Right lobe of liver (tissue), 6 donors: ENCODE results near the gene OVCH1. TPM values are rescaled to one million over a fixed set of nuclear protein-coding genes. Genes with fewer than 3 reads are reported as not detected.

Experiments
- ATAC-seq, 4 donors: fragments of 200-7000 bp; cut with Tn5 transposase; one replicate each; pipeline ENCODE4 v1.9.1; 2020; ENCODE audit warnings: mild to moderate bottlenecking in 4 of 4, moderate library complexity in 4 of 4
- DNase-seq, 3 donors: peaks; one replicate each; pipeline ENCODE4 v3.0.0-alpha.2; 2020
- H3K27ac ChIP-seq, 3 donors: fragments of 200-600 bp; one replicate each; pipeline ENCODE4 v1.8.0; 2022
- H3K27me3 ChIP-seq, 2 donors: fragments of 200-600 bp; one replicate each; pipeline ENCODE4 v1.8.0; 2022
- H3K36me3 ChIP-seq, 4 donors: fragments of 200-600 bp; sonication (generic) in 1 of 4; one replicate each; pipeline versions ENCODE4 v1.5.1 to v1.8.0; 2017 to 2022; ENCODE audit warnings: control low read depth in 1 of 4
- H3K4me1 ChIP-seq, 4 donors: fragments of 200-600 bp; sonication (generic) in 1 of 4; one replicate each; pipeline versions ENCODE4 v1.5.1 to v1.8.0; 2017 to 2022; ENCODE audit warnings: control low read depth in 1 of 4
- H3K4me3 ChIP-seq, 3 donors: fragments of 200-600 bp; one replicate each; pipeline ENCODE4 v1.8.0; 2022
- H3K9me3 ChIP-seq, 4 donors: fragments of 200-600 bp; sonication (generic) in 1 of 4; one replicate each; pipeline versions ENCODE4 v1.5.1 to v1.8.0; 2017 to 2022; ENCODE audit warnings: control low read depth in 1 of 4
- POLR2A ChIP-seq: fragments of 450-650 bp; IDR thresholded peaks from one replicate; pipeline ENCODE4 v1.6.1; 2017; ENCODE audit warnings: antibody characterized with exemption, mild to moderate bottlenecking
- WGBS: methylation state at CpG from one replicate; pipeline ENCODE4 v1.1.6; 2018; ENCODE audit warnings: low coverage, low lambda C conversion rate; ENCODE audit not compliant: insufficient coverage; ENCODE audit errors: missing lambda C conversion rate; 5-methylcytosine and 5-hydroxymethylcytosine counted together
- intact Hi-C, 2 donors: fragments of 100-400 bp; cut with DNase I; formaldehyde crosslinking; loops; one replicate each; pipeline versions ENCODE4 v1.11.2 to v1.14.1; 2022
- total RNA-seq, 6 experiments: library from RNA; depleted of rRNA in 2 of 6; stranded (reverse); fragments of >200 nt in 2 of 6; fragmentation: NEBNext Ultra II Directional in 3 of 6; extraction: Animal tissue kit (Norgen Biotek cat#: 25700) in 3 of 6; gene quantifications; one replicate each; pipeline versions ENCODE4 v1.1.0 to v1.2.4, GENCODE V29; 2016 to 2023
- TF ChIP-seq, protein P1 (sequence below), 4 donors: fragments of 200-600 bp in 3 of 4; fragments of 450-650 bp in 1 of 4; IDR thresholded peaks; one replicate each; pipeline versions ENCODE4 v1.5.1 to v1.8.0; 2016 to 2022; ENCODE audit warnings: antibody characterized with exemption in 4 of 4, mild to moderate bottlenecking in 2 of 4
- donor health status: DM: no; HTN: yes; CAD: no.
- donor health status: DM: no; HTN: no; CAD: no.
- donor health status: DM: no; HTN: no; CAD: no.
- donor health status: DM: no; HTN: yes; CAD: no.
- donor health status: DM: no; HTN: yes; CAD: no.

OVCH1 gene
- total RNA-seq, 6 experiments from 2014 or later, result 0.05 TPM; not detected in 5

GRCh38 chr12:29533815-29534489 lies 36.5 kb upstream of the OVCH1 start:
- 21% methylated on average over 4 of the region's 4 CpGs for WGBS
- ATAC-seq (peak in 3 of 4 donors; percentile 20 to 59 (median 46)), DNase-seq (no peak)
- TF ChIP-seq, protein P1, sequence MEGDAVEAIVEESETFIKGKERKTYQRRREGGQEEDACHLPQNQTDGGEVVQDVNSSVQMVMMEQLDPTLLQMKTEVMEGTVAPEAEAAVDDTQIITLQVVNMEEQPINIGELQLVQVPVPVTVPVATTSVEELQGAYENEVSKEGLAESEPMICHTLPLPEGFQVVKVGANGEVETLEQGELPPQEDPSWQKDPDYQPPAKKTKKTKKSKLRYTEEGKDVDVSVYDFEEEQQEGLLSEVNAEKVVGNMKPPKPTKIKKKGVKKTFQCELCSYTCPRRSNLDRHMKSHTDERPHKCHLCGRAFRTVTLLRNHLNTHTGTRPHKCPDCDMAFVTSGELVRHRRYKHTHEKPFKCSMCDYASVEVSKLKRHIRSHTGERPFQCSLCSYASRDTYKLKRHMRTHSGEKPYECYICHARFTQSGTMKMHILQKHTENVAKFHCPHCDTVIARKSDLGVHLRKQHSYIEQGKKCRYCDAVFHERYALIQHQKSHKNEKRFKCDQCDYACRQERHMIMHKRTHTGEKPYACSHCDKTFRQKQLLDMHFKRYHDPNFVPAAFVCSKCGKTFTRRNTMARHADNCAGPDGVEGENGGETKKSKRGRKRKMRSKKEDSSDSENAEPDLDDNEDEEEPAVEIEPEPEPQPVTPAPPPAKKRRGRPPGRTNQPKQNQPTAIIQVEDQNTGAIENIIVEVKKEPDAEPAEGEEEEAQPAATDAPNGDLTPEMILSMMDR (IDR thresholded peaks at IDR 0.05), result no peak
- no peak for TF ChIP-seq POLR2A
- Histone ChIP-seq H3K27ac (no peak overlapping the region), H3K36me3 (no peaks in the 10 kb centered on the region), H3K9me3 (no peaks in the 10 kb centered on the region), H3K4me1 (no peaks in the 10 kb centered on the region), H3K27me3 (no peaks in the 10 kb centered on the region), H3K4me3 (no peak overlapping the region)
- intact Hi-C loops, result no loop called here

- DNase-seq, result no peak
- no peaks in the 10 kb centered on the region for H3K27me3 ChIP-seq
- H3K36me3 ChIP-seq, result no peaks in the 10 kb centered on the region
- TF ChIP-seq POLR2A, result no peak
- TF ChIP-seq, protein P1 (IDR thresholded peaks at IDR 0.05), result no peak
- no peaks in the 10 kb centered on the region for H3K9me3 ChIP-seq
- intact Hi-C loops, result no loop called here
- 18% methylated on average over 1 of the region's 1 CpG for WGBS
- no peak overlapping the region for H3K27ac ChIP-seq
- no peak for ATAC-seq
- no peak overlapping the region for H3K4me3 ChIP-seq
- no peaks in the 10 kb centered on the region for H3K4me1 ChIP-seq
Observed at GRCh38 chr12:29531471-29531870, 34.0 kb upstream of the OVCH1 start.

DNA sequence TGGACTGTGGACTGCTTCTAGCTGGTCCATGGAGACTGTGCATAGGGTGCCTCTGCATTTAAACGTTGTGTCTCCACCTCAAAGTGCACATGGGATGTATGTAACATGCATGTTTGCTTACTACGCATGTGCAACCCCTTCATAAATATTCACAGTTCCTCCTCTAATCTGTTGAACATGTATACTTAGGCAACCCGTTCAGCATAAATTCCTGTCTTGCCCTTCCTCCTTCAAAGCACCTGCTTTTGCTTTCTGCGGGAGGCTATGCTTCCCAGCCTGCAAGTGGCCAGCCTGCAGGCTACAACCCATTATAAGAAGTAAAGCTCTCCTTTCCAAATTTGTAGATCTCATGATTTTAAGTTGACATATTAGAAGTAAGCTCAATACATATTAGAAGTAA lies 33.0 kb upstream of the OVCH1 start:
- H3K4me1 ChIP-seq, result no peaks in the 10 kb centered on the region
- ATAC-seq (no peak), DNase-seq (no peak)
- no peak overlapping the region for H3K4me3 ChIP-seq
- no peaks in the 10 kb centered on the region for H3K27me3 ChIP-seq
- intact Hi-C loops, result no loop called here
- WGBS, result 71% methylated on average over 3 of the region's 4 CpGs
- no peaks in the 10 kb centered on the region for H3K9me3 ChIP-seq
- H3K27ac ChIP-seq, result no peak overlapping the region
- no peaks in the 10 kb centered on the region for H3K36me3 ChIP-seq
- TF ChIP-seq POLR2A, result no peak
- TF ChIP-seq, protein P1 (IDR thresholded peaks at IDR 0.05), result no peak

DNA sequence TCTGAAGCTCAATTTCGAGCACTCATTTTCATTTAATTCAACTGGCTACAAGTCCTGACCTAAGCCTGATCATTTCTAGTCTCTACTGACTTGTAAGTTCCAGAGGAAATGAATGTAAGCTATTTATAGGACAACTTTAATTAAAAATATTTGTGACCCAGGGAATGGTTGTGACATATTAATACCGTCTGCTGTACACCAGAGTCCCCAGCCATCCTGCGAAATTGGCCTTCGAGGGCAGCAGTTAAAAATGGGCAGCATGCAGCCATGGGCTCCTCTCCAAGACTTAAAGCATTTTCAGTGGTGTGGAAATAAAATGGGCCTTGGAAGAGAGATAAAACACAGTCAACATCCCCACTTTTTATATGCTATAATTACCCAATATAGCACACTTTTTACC lies 30.7 kb upstream of the OVCH1 start:
- Histone ChIP-seq H3K36me3 (no peaks in the 10 kb centered on the region), H3K4me1 (peaks cover 0 to 2% (median 0%) of the 10 kb centered on the region in 4 donors), H3K9me3 (no peaks in the 10 kb centered on the region), H3K4me3 (no peak overlapping the region), H3K27me3 (no peaks in the 10 kb centered on the region), H3K27ac (no peak overlapping the region)
- WGBS, result 65% methylated on average over 4 of the region's 4 CpGs
- DNase-seq (no peak), ATAC-seq (no peak)
- TF ChIP-seq, protein P1 (IDR thresholded peaks at IDR 0.05), result no peak
- TF ChIP-seq POLR2A, result no peak
- intact Hi-C loops, result loop anchor here in 1 of 2 donors (10.0 kb wide), 1 partner anchor 1277 kb away; no protein-coding TSS in a partner anchor
